GM19452 (cell line): ENCODE results near the gene UBE2D2.
"Not testable (repeated sequence)": the region's sequence is repeated elsewhere in the genome, so short reads cannot be mapped to it uniquely, and the experiment has no call there.

Experiments
- ATAC-seq: cut with Tn5 transposase; IDR thresholded peaks from one replicate; pipeline ENCODE4 v1.9.1; 2021; ENCODE audit not compliant: unreplicated experiment

Gene UBE2D2

DNA sequence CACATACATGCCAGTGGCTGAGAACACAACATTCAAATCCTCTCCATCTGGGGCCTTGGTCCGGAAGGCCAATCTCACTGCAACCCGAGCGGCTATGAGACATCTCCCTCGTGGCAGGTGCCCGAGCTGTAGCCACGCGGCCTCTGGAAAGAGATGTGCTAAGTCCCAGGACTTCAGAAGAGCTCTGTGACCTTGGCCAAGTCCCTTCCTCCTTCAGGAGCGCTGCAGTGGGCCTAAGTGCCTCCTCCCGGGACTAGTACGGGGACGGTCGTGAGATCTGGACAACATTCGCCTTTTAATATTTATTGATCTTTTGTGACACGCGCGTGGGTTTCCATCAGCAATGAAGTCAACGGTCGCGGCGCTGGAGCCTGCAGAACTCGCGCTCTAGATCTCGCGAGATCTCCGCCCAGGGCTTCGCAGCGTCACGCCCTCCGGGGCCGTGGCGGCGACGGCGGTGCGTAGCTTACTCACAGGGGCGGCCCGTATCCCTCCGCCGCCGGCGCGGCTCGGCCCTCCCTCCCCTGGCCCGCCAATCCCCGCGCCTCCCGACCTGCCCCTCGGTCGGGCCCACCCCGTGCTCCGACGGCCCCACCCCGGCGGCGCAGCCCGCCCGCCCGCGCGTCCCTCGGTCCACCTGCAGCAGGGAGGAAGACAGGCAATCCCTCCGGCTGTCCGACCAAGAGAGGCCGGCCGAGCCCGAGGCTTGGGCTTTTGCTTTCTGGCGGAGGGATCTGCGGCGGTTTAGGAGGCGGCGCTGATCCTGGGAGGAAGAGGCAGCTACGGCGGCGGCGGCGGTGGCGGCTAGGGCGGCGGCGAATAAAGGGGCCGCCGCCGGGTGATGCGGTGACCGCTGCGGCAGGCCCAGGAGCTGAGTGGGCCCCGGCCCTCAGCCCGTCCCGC lies at the start of gene UBE2D2:
UBE2D2 (plus strand) TSS at position 588 of the 903 bp plus-strand sequence. CDS start 453 bp downstream, outside the sequence.
- peak; percentile 78 for ATAC-seq

DNA sequence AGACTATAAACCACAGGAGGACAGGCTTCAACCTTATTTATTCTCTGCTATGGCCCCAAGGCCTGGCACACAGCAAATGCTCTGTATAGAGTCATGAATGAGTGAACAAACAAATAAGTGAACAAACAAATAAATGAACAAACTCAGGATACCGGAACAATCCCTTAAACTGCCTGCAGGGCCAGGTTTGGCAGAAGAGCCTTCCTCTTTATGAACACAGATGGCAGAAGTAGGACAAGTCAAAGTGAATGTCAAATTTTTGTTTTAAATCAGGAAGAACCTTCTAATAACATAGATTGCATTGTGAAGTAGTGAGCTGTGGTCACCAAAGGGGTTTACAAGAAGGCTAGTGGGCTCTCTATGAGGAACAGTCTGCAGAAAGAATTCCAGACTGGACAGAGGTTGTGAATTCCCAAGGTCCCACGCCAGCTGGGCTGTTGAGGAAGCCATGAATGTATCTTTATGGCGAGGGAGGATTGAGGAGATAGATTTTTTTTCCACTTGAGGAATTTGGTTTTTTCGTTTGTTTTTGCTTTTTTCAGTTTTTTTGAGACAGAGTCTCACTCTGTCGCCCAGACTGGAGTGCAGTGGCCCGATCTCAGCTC lies 48.3 kb upstream of the UBE2D2 start:
- ATAC-seq, result no peak

DNA sequence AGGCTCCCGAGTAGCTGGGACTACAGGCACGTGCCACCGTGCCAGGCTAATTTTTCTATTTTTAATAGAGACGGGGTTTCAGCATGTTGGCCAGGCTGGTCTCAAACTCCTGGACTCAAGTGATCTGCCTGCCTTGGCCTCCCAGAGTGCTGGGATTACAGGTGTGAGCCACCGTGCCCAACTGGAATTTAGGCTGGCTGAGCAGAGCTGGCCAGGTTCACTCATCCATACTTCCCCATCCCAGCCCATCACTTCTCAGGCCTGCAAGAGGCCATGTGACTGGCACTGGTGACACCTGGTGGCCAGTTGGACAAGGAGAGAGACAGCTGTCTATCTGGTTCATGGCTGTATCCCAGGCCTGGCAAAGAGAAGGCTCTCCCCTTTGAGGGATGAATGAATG lies 47.7 kb upstream of the UBE2D2 start:
- ATAC-seq, result not testable (repeated sequence)

DNA sequence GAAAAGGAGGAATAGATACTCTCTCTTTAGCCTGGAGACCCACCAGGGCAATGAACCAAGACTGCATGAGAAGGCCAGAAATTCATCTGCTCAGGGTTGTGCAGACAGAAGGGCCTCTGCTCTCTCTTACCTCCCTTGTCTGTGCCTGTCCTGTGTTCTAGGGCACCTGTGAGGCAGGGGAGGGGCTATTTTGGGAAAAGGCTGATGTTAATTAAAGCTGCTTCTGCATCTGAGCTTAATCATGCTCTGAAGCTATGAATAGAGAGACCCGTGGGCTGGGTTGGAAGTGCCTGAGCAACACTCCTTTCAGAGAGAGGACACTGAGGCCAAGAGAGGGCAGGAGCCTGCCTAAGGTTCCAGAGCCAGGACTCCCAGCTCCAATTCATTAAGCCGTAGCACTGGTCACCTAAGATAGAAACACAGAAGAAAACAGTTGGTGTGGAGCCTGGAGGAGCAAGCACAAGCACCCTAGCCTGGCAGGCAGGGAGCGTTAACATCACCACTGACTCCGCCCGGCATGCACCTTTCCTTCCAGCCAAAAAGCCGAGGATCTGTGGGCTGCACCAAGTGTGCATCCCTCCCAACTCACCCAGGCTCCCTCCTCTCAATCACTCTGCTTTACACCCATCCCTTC lies 47.2 kb upstream of the UBE2D2 start:
- no peak for ATAC-seq

DNA sequence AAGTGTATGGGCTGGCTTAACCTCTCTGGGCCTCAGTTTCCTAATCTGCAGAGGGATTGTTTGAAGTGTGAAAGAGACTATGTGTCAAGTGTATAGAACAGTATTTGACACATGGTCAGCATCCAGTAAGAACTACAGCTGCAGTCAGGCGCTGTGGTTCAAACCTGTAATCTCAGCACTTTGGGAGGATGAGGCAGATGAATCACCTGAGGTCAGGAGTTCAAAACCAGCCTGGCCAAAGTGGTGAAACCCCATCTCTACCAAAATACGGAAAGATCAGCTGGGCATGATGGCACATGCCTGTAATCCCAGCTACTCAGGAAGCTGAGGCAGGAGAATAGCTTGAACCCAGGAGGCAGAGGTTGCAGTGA lies 46.7 kb upstream of the UBE2D2 start:
- no peak for ATAC-seq

DNA sequence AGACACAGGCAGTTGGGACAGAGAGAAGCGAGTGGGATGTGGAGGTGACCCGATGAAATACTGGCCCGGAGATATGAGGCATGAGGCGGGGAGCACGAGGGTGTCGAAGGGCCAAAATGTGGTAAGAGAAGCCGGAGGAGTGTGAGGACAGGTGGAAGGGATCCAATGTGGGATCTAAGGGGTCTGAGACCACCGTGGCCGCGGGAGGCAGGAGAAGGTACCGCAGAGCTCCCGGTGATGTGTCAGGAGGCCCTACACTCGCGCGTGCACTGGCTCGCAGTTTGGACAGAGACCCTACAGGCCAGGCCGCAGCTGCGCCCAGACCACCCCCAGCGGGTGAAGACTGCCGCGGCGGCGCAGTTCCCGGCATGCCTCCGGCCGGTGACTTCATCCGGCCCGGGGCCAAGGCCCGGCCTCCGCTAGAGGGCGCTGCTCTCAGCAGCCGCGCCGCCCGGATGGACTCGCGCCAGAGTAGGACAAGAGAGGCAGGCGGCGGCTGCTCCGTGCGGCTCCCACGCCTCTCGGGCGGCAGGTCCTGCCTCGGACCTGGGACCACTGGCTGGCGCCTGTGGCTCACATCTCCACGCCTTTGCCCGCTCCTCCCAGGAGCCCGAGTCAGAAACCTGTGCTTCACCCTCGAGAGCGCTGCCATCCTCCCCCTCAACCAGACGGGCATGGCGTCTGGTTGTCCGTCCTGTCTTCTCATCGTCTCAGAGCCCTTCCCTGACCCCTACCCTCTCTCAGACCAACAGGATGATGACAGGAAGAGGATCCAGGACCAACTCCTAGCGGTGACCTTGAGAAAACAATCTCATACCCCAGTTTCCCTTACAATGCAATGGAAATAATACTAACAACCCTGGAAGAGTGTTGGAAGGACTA lies 43.2 kb upstream of the UBE2D2 start:
- ATAC-seq, result peak; percentile 93

DNA sequence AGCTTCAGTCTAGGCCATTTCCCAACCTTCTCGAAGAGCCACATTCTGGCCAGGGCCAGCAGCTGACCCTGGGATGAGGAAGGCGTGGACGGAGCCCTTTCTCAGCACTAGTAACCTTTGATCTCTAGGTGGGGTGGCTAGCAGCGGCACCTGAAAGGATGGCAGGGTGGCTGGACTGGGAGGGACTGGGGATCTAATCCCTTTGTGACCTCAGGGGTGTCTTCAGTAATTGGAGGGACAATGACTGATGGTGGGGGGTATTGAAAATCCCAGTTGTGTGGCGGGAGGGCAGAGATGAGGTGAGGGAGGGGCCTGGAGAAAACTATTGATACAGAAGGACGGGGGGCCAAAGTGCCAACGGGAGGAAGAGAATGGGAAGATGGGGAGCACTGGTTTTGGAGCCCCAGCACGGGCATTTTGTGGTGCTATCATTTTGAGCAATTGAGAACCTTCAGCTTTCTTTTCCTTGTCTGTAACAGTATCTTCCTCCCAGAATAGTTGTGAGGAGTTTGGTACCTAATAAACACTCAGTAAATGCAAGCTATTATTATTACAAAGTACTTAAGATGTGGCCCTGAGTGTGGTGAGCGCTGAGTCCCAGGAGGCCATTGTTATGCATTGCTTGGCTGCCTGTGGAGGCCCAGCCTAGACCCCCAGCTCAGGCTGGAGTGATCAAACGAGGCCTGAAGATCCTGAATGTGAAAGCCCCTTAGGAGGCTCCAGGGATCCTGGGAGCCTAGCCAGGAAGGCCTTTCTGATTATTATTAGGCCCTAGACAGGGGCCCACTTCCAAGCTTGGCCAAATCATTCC lies 37.3 kb upstream of the UBE2D2 start:
- ATAC-seq, result no peak

DNA sequence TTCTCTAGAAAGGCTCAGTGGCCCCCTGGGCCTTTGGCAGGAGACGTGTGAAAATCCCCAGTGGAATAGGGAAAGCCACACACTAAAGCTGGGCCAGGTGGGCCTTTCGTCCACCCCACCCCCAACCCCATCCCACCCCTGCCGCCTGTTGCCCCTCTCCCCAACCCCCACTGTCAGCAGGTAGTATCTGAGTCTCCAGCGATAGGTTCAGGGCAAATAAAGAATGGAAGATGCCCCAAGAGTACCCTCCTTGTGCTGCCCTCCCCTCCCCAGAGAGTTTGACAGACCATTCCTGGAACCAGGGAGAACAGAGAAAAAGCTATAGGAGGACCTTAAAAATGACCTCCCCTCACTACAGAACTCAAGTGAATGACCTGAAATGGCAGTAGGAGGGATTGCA lies 36.7 kb upstream of the UBE2D2 start:
- no peak for ATAC-seq

DNA sequence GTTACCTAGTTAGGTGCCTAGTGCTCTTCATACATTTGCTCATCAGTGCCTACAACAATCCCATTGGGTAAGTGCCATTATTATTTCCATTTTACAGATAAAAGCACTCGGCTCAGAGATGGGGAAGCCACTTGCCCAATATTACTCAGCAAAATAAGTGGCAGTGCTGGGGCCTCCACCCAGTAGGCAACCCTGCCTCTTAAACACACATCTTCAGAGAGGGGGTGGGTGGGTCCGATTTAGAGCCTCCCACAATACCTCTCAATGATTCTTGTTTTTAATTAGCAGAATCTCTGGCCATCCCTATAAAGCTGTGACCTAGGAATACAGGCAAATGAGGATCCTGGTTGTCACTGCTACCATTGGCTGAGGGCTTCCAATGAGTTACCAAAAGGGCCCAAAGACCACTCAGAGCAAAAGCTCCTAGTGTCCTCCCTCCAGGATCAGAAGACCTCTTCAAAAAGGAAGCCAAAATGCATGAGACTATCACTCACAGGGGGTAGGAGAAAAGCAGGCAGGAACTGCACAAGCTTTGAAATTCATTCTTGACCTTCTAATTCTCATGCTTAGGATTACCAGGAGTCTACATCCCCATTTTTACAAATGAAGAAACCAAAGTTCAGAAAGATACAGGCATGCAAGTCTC lies 36.1 kb upstream of the UBE2D2 start:
- ATAC-seq, result peak; percentile 32

DNA sequence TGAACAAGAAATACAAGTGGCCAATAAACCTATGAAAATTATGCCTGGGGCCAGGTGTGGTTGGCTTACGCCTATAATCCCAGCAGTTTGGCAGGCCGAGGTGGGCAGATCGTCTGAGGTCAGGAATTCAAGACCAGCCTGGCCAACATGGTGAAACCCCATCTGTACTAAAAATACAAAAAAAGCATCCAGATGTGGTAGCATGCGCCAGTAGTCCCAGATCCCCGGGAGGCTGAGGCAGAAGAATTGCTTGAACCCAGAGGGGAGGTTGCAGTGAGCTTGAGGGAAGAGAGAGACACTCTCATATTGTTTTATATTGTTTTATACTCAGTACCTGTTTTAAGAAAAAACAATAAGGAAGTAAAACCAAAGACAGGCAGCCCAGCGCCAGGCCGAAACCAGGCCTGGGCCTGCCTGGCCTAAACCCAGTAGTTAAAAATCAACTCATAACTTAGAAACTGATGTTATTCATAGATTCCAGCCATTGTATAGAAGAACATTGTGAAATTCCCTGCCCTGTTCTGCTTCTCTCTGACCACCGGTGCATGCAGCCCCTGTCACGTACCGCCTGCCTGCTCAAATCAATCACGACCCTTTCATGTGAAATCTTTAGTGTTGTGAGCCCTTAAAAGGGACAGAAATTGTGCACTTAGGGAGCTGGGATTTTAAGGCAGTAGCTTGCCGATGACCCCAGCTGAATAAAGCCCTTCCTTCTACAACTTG lies 35.4 kb upstream of the UBE2D2 start:
- peak; percentile 53 for ATAC-seq

DNA sequence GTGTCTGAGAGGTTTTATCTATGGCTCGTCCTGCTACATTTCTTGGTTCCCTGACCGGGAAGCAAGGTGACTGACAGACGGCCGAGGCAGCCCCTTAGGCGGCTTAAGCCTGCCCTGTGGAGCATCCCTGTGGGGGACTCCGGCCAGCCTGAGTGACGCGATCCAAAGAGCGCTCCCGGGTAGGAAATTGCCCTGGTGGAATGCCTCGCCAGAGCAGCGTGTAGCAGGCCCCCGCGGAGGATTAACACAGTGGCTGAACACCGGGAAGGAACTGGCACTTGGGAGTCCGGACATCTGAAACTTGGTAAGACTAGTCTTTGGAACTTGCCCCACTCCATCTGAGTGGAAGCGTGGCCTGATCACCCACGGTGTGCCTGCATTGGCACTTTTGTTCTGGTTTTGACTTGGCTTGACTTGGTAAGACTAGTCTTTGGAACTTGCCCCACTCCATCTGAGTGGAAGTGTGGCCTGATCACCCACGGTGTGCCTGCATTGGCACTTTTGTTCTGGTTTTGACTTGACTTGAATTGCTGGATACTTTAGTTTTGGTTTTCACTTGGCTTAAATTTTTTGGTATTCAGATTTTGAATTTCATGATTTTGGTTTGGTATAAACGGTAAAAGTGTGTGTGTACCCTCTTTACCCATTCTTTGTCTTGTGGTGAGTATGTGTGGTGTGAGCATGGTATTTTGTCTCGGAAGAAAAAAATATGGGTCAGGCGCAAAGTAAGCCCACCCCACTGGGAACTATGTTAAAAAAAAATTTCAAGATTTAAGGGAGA lies 34.6 kb upstream of the UBE2D2 start:
- ATAC-seq, result not testable (repeated sequence)

DNA sequence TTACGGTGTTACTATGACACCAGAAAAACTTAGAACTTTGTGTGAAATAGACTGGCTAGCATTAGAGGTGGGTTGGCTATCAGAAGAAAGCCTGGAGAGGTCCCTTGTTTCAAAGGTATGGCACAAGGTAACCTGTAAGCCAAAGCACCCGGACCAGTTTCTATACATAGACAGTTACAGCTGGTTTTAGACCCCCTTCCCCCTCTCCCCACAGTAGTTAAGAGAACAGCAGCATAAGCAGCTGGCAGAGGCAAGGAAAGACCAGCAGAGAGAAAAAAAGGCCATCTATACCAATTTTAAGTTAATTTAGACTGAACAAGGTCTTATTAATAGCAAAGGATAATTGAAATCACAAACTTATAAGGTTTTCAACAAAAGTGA lies 34.1 kb upstream of the UBE2D2 start:
- ATAC-seq, result not testable (repeated sequence)

DNA sequence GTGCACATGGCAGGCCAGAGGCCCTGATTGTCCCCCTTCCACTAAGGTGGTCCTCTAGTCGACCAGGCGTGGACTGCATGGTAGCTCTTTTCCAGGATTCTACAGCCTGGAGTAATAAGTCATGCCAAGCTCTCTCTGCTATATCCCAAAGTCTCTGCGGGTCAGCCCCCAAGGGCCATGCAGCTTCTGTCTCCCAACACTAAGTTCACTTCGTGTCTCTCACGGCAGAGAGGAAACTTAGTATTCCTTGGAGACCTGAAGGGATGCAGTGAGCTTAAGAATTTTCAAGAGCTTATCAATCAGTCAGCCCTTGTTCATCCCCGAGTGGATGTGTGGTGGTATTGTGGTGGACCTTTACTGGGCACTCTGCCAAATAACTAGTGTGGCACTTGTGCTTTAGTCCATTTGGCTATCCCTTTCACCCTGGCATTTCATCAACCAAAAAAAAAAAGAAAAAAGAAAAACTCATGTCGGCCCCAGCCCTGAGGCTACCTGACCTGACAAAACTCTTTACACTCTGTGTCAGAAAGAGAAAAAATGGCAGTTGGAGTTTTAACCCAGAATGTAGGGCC lies 33.2 kb upstream of the UBE2D2 start:
- ATAC-seq, result not testable (repeated sequence)

DNA sequence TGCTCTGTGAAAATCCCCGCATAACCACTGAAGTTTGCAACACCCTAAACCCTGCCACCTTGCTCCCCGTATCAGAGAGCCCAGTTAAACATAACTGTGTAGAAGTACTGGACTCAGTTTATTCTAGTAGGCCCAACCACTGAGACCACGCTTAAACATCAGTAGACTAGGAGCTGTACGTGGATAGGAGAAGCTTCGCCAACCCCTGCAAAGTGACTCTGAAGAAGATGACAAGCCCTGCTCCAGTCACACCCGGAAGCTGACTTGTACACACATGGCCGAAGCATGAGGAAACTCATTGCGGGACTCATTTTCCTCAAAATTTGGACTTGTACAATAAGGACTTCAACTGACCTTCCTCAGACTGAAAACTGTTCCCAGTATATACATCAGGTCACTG lies 32.4 kb upstream of the UBE2D2 start:
- ATAC-seq, result not testable (repeated sequence)

DNA sequence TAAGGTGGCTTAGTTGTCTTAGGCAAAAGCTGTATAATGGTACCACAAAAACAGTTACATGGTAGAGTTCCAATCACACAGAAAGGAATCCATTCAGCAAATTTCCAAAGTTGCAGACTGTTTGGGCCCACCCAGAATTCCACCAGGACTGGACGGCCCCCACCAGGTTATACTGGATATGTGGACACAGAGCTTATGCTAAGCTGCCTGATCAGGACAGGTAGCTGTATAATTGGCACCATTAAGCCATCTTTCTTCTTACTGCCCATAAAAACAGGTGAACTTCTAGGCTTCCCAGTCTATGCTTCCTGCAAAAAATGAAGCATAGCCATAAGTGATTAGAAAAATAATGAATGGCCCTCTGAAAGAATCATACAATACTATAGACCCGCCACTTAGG lies 31.1 kb upstream of the UBE2D2 start:
- not testable (repeated sequence) for ATAC-seq

DNA sequence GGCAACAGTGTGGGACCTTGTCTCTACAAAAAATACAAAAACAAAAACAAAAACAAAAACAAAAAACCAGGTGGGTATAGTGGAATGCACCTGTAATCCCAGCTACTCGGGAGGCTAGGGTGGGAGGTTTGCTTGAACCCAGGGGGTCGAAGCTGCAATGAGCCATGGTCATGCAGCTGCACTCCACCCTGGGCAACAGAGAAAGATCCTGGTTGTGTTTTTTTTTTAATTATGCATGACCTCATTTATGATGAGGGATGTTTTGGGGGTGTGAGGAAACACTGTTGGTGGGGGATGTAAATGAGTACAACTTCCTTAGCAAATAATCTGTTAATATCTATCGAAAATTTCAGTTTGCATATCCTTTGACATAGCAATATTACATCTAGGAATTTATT lies 29.4 kb upstream of the UBE2D2 start:
- no peak for ATAC-seq

DNA sequence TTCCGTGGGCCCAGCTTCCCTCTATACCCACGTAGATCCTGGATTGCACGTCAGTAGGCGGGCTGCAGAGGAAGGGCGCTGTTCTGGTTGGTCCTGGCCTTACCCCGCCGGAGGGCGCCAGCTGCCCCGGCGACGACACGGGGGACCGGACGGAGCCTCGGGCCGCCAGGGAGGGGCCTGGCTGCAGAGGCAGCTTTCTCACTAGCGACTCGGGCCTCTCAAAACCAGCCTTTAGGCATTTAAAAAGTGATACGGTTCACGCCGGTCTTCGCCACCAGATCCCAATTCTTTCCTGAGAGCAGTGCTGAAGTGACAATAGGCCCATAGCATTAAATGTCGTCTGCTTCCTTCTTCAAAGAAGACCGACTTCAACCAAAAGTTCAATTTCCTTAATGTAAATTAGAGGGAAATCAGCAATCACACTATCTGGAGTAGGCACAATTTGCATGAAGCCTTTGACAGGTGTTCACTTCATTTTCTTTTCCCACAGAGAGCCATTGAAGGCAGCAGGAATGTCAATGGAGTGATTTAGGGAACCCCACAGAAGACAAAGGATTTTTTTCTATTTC lies 17.6 kb upstream of the UBE2D2 start:
- ATAC-seq, result peak; percentile 95

DNA sequence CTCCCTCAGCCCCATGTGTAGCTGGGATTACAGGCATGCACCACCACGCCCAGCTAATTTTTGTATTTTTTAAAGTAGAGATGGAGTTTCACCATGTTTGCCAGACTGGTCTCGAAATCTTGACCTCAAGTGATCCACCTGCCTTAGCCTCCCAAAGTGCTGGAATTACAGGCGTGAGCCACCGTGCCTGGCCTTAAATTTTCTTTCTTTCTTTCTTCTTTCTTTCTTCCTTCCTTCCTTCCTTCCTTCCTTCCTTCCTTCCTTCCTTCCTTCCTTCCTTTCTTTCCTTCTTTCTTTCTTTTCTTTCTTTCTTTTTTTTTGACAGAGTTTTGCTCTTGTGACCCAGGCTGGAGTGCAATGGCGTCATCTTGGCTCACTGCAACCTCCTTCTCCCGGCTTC lies 14.5 kb upstream of the UBE2D2 start:
- not testable (repeated sequence) for ATAC-seq
